Neural cell (in vitro differentiated cells): ENCODE results near the gene CELA2A.

Experiments
- CTCF ChIP-seq: fragments of 450-650 bp; IDR thresholded peaks from 2 replicates; pipeline ENCODE4 v1.5.1; 2014; ENCODE audit warnings: antibody characterized with exemption, mild to moderate bottlenecking, moderate library complexity; ENCODE audit not compliant: poor library complexity, severe bottlenecking
- EP300 ChIP-seq: fragments of 450-650 bp; conservative IDR thresholded peaks from 2 replicates; pipeline ENCODE4 v1.6.1; 2014; ENCODE audit warnings: antibody characterized with exemption, mild to moderate bottlenecking, moderate library complexity; ENCODE audit not compliant: poor library complexity, severe bottlenecking
- SMC3 ChIP-seq: fragments of 450-650 bp; conservative IDR thresholded peaks from 2 replicates; pipeline ENCODE4 v1.6.1; 2014; ENCODE audit warnings: antibody characterized with exemption, mild to moderate bottlenecking, moderate library complexity; ENCODE audit not compliant: poor library complexity
- TF ChIP-seq, protein P1 (sequence below): IDR thresholded peaks from 2 replicates; pipeline ENCODE4 v1.6.1; 2012; ENCODE audit warnings: borderline replicate concordance

GRCh38 chr1:15441247-15441646 is 15.3 kb upstream of the CELA2A start:
- TF ChIP-seq SMC3 (no peak), CTCF (no peak), EP300 (no peak)
- TF ChIP-seq, protein P1, sequence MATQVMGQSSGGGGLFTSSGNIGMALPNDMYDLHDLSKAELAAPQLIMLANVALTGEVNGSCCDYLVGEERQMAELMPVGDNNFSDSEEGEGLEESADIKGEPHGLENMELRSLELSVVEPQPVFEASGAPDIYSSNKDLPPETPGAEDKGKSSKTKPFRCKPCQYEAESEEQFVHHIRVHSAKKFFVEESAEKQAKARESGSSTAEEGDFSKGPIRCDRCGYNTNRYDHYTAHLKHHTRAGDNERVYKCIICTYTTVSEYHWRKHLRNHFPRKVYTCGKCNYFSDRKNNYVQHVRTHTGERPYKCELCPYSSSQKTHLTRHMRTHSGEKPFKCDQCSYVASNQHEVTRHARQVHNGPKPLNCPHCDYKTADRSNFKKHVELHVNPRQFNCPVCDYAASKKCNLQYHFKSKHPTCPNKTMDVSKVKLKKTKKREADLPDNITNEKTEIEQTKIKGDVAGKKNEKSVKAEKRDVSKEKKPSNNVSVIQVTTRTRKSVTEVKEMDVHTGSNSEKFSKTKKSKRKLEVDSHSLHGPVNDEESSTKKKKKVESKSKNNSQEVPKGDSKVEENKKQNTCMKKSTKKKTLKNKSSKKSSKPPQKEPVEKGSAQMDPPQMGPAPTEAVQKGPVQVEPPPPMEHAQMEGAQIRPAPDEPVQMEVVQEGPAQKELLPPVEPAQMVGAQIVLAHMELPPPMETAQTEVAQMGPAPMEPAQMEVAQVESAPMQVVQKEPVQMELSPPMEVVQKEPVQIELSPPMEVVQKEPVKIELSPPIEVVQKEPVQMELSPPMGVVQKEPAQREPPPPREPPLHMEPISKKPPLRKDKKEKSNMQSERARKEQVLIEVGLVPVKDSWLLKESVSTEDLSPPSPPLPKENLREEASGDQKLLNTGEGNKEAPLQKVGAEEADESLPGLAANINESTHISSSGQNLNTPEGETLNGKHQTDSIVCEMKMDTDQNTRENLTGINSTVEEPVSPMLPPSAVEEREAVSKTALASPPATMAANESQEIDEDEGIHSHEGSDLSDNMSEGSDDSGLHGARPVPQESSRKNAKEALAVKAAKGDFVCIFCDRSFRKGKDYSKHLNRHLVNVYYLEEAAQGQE, result no peak
